NCI-H2196 treated with DMSO at 0.1 percent for 48 hours (cell line): ENCODE data around the gene NFIC.
"Not testable (repeated sequence)": the region's sequence is repeated elsewhere in the genome, so short reads cannot be mapped to it uniquely, and the experiment has no call there.

Source experiments
- DNase-seq: peaks from one replicate; lab custom pipeline; 2025; ENCODE audit not compliant: unreplicated experiment; lab: John Stamatoyannopoulos, UW

Gene NFIC

GRCh38 chr19:3396881-3397265 lies 30.5 kb downstream of the NFIC start:
- no peak for DNase-seq

- no peak for DNase-seq
Measured at GRCh38 chr19:3397266-3398022, 31.1 kb downstream of the NFIC start.

- DNase-seq: no peak
Measured at GRCh38 chr19:3398114-3398899, 31.9 kb downstream of the NFIC start.

GRCh38 chr19:3398900-3399278 lies 32.5 kb downstream of the NFIC start:
- DNase-seq: no peak

- not testable (repeated sequence) for DNase-seq
Measured at GRCh38 chr19:3399311-3399710, 32.9 kb downstream of the NFIC start.

- no peak for DNase-seq
Measured at GRCh38 chr19:3401004-3401768, 34.8 kb downstream of the NFIC start.

GRCh38 chr19:3402631-3403443 lies 36.5 kb downstream of the NFIC start:
- no peak for DNase-seq

GRCh38 chr19:3403489-3404323 lies 37.3 kb downstream of the NFIC start:
- peak; percentile 40 for DNase-seq

GRCh38 chr19:3404324-3405260 lies 38.2 kb downstream of the NFIC start:
- DNase-seq: peak; percentile 70

- no peak for DNase-seq
Measured at GRCh38 chr19:3405261-3405653, 38.9 kb downstream of the NFIC start.

GRCh38 chr19:3406571-3407111 lies 40.3 kb downstream of the NFIC start:
- DNase-seq: no peak

GRCh38 chr19:3407556-3408516 lies 41.5 kb downstream of the NFIC start:
- DNase-seq: no peak

GRCh38 chr19:3408996-3409345 lies 42.6 kb downstream of the NFIC start:
- no peak for DNase-seq

- DNase-seq: peak; percentile 88
Measured at GRCh38 chr19:3409346-3410064, 43.1 kb downstream of the NFIC start.

GRCh38 chr19:3411636-3412035 lies 45.3 kb downstream of the NFIC start:
- DNase-seq: no peak

GRCh38 chr19:3412066-3412465 lies 45.7 kb downstream of the NFIC start:
- no peak for DNase-seq

GRCh38 chr19:3413796-3414327 lies 47.5 kb downstream of the NFIC start:
- DNase-seq: no peak
